HCT116 (cell line): ENCODE measurements around the gene DHX15. TPM values are rescaled to one million over a fixed set of nuclear protein-coding genes. Genes with fewer than 3 reads are reported as not detected.

Experiments used
- ATAC-seq: fragments of 200-7000 bp; cut with Tn5 transposase; 2 replicates; pipeline ENCODE4 v1.9.1; 2020; ENCODE audit warnings: mild to moderate bottlenecking, moderate library complexity
- BruUV-seq: library from RNA; stranded (reverse); fragments of 400-500 nt; replicated peaks from 2 replicates; lab custom pipeline; 2021; lab: Mats Ljungman, UMichigan
- CTCF ChIA-PET: fragments of 300-600 bp; sonication (Branson Sonifier 250); formaldehyde crosslinking; loops from one replicate; lab custom pipeline; 2021; ENCODE audit warnings: antibody characterized with exemption; lab: Charles Lee
- POLR2A ChIA-PET: fragments of 300-600, 350-600 bp; sonication (Branson Sonifier 250); formaldehyde crosslinking; loops from one replicate; lab custom pipeline; 2021; ENCODE audit warnings: antibody characterized with exemption; lab: Charles Lee
- RAD21 ChIA-PET, 2 experiments: fragments of 300-600 bp; sonication (Branson Sonifier 250); formaldehyde crosslinking; loops; one replicate each; lab custom pipeline; 2023; ENCODE audit warnings: low total read pairs in 2 of 2; ENCODE audit not compliant: uncharacterized antibody in 2 of 2, unreplicated experiment in 2 of 2, low non-redundant PET in 1 of 2; lab: Charles Lee
- DNase-seq: peaks from one replicate; pipeline ENCODE4 v3.0.0-alpha.2; 2010; ENCODE audit warnings: low read depth, low spot score
- H2AFZ ChIP-seq: fragments of 200-600 bp; shearing (Covaris generic), sonication (generic); 2 replicates; pipeline ENCODE4 v1.6.1; 2017; ENCODE audit warnings: low read depth, mixed run types, mixed read lengths, antibody characterized with exemption, low read length; ENCODE audit not compliant: poor library complexity, severe bottlenecking
- H3K27ac ChIP-seq: 2 replicates; pipeline ENCODE4 v1.5.1; 2012; ENCODE audit warnings: low read depth, low read length
- H3K27me3 ChIP-seq: fragments of 200-600 bp; sonication (generic); 2 replicates; pipeline ENCODE4 v1.6.1; 2016; ENCODE audit warnings: mixed run types, low read length, mixed read lengths; ENCODE audit not compliant: insufficient read depth
- H3K36me3 ChIP-seq, 2 experiments: fragments of 200-500 bp in 1 of 2; fragments of 200-600 bp in 1 of 2; sonication (Bioruptor generic) in 1 of 2; sonication (generic) in 1 of 2; 2 replicates each; pipeline versions ENCODE4 v1.5.1 to v1.6.1; 2014 to 2016; ENCODE audit warnings: low read length in 2 of 2, inconsistent platforms in 1 of 2, mixed read lengths in 1 of 2, mixed run types in 1 of 2; ENCODE audit not compliant: insufficient read depth in 2 of 2, control insufficient read depth in 1 of 2
- H3K4me1 ChIP-seq, 2 experiments: fragments of 200-600 bp in 1 of 2; sonication (generic) in 1 of 2; 2 replicates each; pipeline versions ENCODE4 v1.5.1 to v1.6.1; 2012 to 2017; ENCODE audit warnings: low read length in 2 of 2, inconsistent platforms in 1 of 2, mild to moderate bottlenecking in 1 of 2, mixed read lengths in 1 of 2, mixed run types in 1 of 2, moderate library complexity in 1 of 2; ENCODE audit not compliant: insufficient read depth in 2 of 2, control insufficient read depth in 1 of 2
- H3K4me2 ChIP-seq: fragments of 200-600 bp; sonication (generic); 2 replicates; pipeline ENCODE4 v1.6.1; 2017; ENCODE audit warnings: mixed run types, low read length, mixed read lengths
- H3K4me3 ChIP-seq, 2 experiments: fragments of 200-600 bp in 1 of 2; sonication (generic) in 1 of 2; replicated peaks in 1 of 2; 2 replicates each; pipeline ENCODE4 v1.5.1; 2011 to 2016; ENCODE audit warnings: low read length in 2 of 2, control low read depth in 1 of 2, low read depth in 1 of 2, mild to moderate bottlenecking in 1 of 2, mixed read lengths in 1 of 2, mixed run types in 1 of 2
- H3K79me2 ChIP-seq: fragments of 200-600 bp; sonication (generic); 2 replicates; pipeline ENCODE4 v1.6.1; 2017; ENCODE audit warnings: mild to moderate bottlenecking, mixed run types, low read length, moderate library complexity, mixed read lengths; ENCODE audit not compliant: insufficient read depth
- H3K9ac ChIP-seq: fragments of 200-600 bp; sonication (generic); 2 replicates; pipeline ENCODE4 v1.6.1; 2016; ENCODE audit warnings: low read length, mixed read lengths
- H3K9me2 ChIP-seq: fragments of 200-600 bp; sonication (generic), shearing (Covaris generic); 2 replicates; pipeline ENCODE4 v1.6.1; 2017; ENCODE audit warnings: mixed run types, mild to moderate bottlenecking, moderate library complexity; ENCODE audit not compliant: insufficient read depth
- H3K9me3 ChIP-seq, 2 experiments: fragments of 200-500 bp in 1 of 2; fragments of 200-600 bp in 1 of 2; sonication (Bioruptor generic) in 1 of 2; sonication (generic) in 1 of 2; 2 replicates each; pipeline ENCODE4 v1.6.1; 2014 to 2017; ENCODE audit warnings: low read length in 2 of 2, mixed read lengths in 2 of 2, inconsistent platforms in 1 of 2, low read depth in 1 of 2, mild to moderate bottlenecking in 1 of 2, mixed run types in 1 of 2, moderate library complexity in 1 of 2; ENCODE audit not compliant: control insufficient read depth in 1 of 2, insufficient read depth in 1 of 2
- H4K20me1 ChIP-seq: fragments of 200-600 bp; sonication (generic), shearing (Covaris generic); 2 replicates; pipeline ENCODE4 v1.6.1; 2017; ENCODE audit warnings: mixed run types, mild to moderate bottlenecking, moderate library complexity; ENCODE audit not compliant: insufficient read depth
- CBX3 ChIP-seq: IDR thresholded peaks from 2 replicates; pipeline ENCODE4 v1.6.1; 2012; ENCODE audit warnings: low read depth
- EGR1 ChIP-seq: IDR thresholded peaks from 2 replicates; pipeline ENCODE4 v1.6.1; 2012; ENCODE audit warnings: low read depth
- EZH2 ChIP-seq: fragments of 200-600 bp; sonication (generic); IDR thresholded peaks from 2 replicates; pipeline ENCODE4 v1.6.1; 2017; ENCODE audit warnings: antibody characterized with exemption, mixed run types
- EZH2phosphoT487 ChIP-seq: fragments of 200-600 bp; IDR thresholded peaks from 2 replicates; pipeline ENCODE4 v1.6.1; 2018; ENCODE audit warnings: antibody characterized with exemption, borderline replicate concordance
- JUND ChIP-seq: IDR thresholded peaks from 2 replicates; pipeline ENCODE4 v1.6.1; 2012
- MAX ChIP-seq: IDR thresholded peaks from 2 replicates; pipeline ENCODE4 v1.6.1; 2012
- POLR2A ChIP-seq: IDR thresholded peaks from 2 replicates; pipeline ENCODE4 v1.7.0; 2011; ENCODE audit warnings: borderline replicate concordance; ENCODE audit not compliant: insufficient read depth, insufficient read length; ENCODE audit errors: extremely low read depth
- RAD21 ChIP-seq: IDR thresholded peaks from 2 replicates; pipeline ENCODE4 v1.6.1; 2012; ENCODE audit warnings: low read depth, mild to moderate bottlenecking
- SIN3A ChIP-seq: IDR thresholded peaks from 2 replicates; pipeline ENCODE4 v1.6.1; 2012; ENCODE audit warnings: low read depth
- SP1 ChIP-seq: IDR thresholded peaks from 2 replicates; pipeline ENCODE4 v1.6.1; 2012; ENCODE audit warnings: low read depth
- TCF7L2 ChIP-seq: IDR thresholded peaks from 2 replicates; pipeline ENCODE4 v1.7.0; 2011; ENCODE audit warnings: borderline replicate concordance, inconsistent platforms; ENCODE audit not compliant: insufficient read depth, insufficient read length; ENCODE audit errors: extremely low read depth
- ZFX ChIP-seq: fragments of 450-650 bp; IDR thresholded peaks from 2 replicates; pipeline ENCODE4 v1.6.1; 2017
- intact Hi-C: fragments of 100-400 bp; cut with micrococcal nuclease; formaldehyde crosslinking; loops from 2 replicates; pipeline ENCODE4 v1.10.0; 2022
- total RNA-seq: library from RNA; stranded (reverse); gene quantifications from one replicate; pipeline ENCODE4 v1.2.1, GENCODE V29; 2021; ENCODE audit not compliant: unreplicated experiment
- TF ChIP-seq, protein P1 (sequence below): IDR thresholded peaks from 2 replicates; pipeline ENCODE4 v1.6.1; 2012; ENCODE audit warnings: low read depth

The DHX15 gene
- total RNA-seq, 1 experiment from 2014 or later, result 195 TPM

GRCh38 chr4:24537025-24537424 is 47.3 kb downstream of the DHX15 start (continued):
- TF ChIP-seq, protein P1, sequence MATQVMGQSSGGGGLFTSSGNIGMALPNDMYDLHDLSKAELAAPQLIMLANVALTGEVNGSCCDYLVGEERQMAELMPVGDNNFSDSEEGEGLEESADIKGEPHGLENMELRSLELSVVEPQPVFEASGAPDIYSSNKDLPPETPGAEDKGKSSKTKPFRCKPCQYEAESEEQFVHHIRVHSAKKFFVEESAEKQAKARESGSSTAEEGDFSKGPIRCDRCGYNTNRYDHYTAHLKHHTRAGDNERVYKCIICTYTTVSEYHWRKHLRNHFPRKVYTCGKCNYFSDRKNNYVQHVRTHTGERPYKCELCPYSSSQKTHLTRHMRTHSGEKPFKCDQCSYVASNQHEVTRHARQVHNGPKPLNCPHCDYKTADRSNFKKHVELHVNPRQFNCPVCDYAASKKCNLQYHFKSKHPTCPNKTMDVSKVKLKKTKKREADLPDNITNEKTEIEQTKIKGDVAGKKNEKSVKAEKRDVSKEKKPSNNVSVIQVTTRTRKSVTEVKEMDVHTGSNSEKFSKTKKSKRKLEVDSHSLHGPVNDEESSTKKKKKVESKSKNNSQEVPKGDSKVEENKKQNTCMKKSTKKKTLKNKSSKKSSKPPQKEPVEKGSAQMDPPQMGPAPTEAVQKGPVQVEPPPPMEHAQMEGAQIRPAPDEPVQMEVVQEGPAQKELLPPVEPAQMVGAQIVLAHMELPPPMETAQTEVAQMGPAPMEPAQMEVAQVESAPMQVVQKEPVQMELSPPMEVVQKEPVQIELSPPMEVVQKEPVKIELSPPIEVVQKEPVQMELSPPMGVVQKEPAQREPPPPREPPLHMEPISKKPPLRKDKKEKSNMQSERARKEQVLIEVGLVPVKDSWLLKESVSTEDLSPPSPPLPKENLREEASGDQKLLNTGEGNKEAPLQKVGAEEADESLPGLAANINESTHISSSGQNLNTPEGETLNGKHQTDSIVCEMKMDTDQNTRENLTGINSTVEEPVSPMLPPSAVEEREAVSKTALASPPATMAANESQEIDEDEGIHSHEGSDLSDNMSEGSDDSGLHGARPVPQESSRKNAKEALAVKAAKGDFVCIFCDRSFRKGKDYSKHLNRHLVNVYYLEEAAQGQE, result no peak
- TF ChIP-seq RAD21 (no peak), ZFX (no peak), TCF7L2 (no peak), SIN3A (no peak), EZH2 (no peak)

- intact Hi-C loops, result no loop called here
- Histone ChIP-seq H3K36me3 (peaks cover 49 to 55% of the 10 kb centered on the region in 2 experiments), H3K9ac (no peak overlapping the region), H4K20me1 (peaks cover 54% of the 10 kb centered on the region), H3K4me3 (no peak overlapping the region), H3K27me3 (no peaks in the 10 kb centered on the region), H3K4me2 (no peak overlapping the region), H3K79me2 (peaks cover 97% of the 10 kb centered on the region), H3K4me1 (no peaks in the 10 kb centered on the region), H3K27ac (no peak overlapping the region), H3K9me3 (no peaks in the 10 kb centered on the region), H2AFZ (no peak overlapping the region), H3K9me2 (no peaks in the 10 kb centered on the region)
- ChIA-PET POLR2A (no interaction called here), RAD21 (no interaction called here), CTCF (interaction anchor here (2.5 kb wide), 1 partner anchor 16 kb away, joined by 8 read pairs; no protein-coding TSS in a partner anchor)
- ATAC-seq, result no peak
- DNase-seq, result no peak
- BruUV-seq, result no TSS peak
- TF ChIP-seq CBX3 (no peak), EZH2phosphoT487 (no peak), JUND (no peak), MAX (no peak), SP1 (no peak), SIN3A (no peak), EGR1 (no peak), POLR2A (no peak)
These were observed 49.0 kb downstream of the DHX15 start for GRCh38 chr4:24535399-24535798.
